SK-N-SH (cell line): ENCODE results near the gene SPDYC. TPM values are rescaled to one million over a fixed set of nuclear protein-coding genes. Genes with fewer than 3 reads are reported as not detected.
"Not testable (repeated sequence)": the region's sequence is repeated elsewhere in the genome, so short reads cannot be mapped to it uniquely, and the experiment has no call there.

Experiments used
- CTCF ChIA-PET: fragments of 300-600, 350-600 bp; formaldehyde crosslinking; extraction: SDS; loops from one replicate; lab custom pipeline; 2021; lab: Yijun Ruan, JAX
- POLR2A ChIA-PET: fragments of 350-600 bp; sonication (Branson Sonifier 250); formaldehyde crosslinking; extraction: SDS; loops from one replicate; lab custom pipeline; 2020; ENCODE audit warnings: antibody characterized with exemption, inconsistent platforms; lab: Yijun Ruan, JAX
- DNase-seq: peaks from one replicate; pipeline ENCODE4 v3.0.0; 2012
- H2AFZ ChIP-seq: fragments of 200-600 bp; sonication (generic); 2 replicates; pipeline ENCODE4 v1.8.1; 2016; ENCODE audit warnings: antibody characterized with exemption, mild to moderate bottlenecking, low read depth
- H3F3A ChIP-seq: fragments of 200-600 bp; sonication (generic); replicated peaks from 2 replicates; pipeline ENCODE3; 2016; ENCODE audit warnings: antibody characterized with exemption, mild to moderate bottlenecking; ENCODE audit not compliant: insufficient read depth
- H3K27ac ChIP-seq, 2 experiments: fragments of 200-500 bp in 1 of 2; fragments of 200-600 bp in 1 of 2; sonication (Bioruptor generic) in 1 of 2; sonication (generic), shearing (Covaris generic) in 1 of 2; 2 replicates each; pipeline versions ENCODE4 v1.5.1 to v1.6.1; 2014 to 2016; ENCODE audit warnings: low read depth in 2 of 2, inconsistent platforms in 1 of 2, low read length in 1 of 2, mild to moderate bottlenecking in 1 of 2, mixed read lengths in 1 of 2
- H3K27me3 ChIP-seq: fragments of 200-600 bp; sonication (generic), shearing (Covaris generic); 2 replicates; pipeline ENCODE4 v1.6.1; 2016; ENCODE audit warnings: mixed run types; ENCODE audit not compliant: insufficient read depth
- H3K36me3 ChIP-seq, 2 experiments: fragments of 200-500 bp in 1 of 2; fragments of 200-600 bp in 1 of 2; sonication (Bioruptor generic) in 1 of 2; sonication (generic) in 1 of 2; replicated peaks in 1 of 2; 2 replicates each; pipeline versions ENCODE3 to v1.5.1; 2014 to 2016; ENCODE audit warnings: low read length in 1 of 2, mild to moderate bottlenecking in 1 of 2; ENCODE audit not compliant: insufficient read depth in 2 of 2, control insufficient read depth in 1 of 2
- H3K4me1 ChIP-seq, 2 experiments: fragments of 200-500 bp in 1 of 2; fragments of 200-600 bp in 1 of 2; sonication (Bioruptor generic) in 1 of 2; sonication (generic), shearing (Covaris generic) in 1 of 2; 2 replicates each; pipeline versions ENCODE4 v1.5.1 to v1.6.1; 2014 to 2016; ENCODE audit warnings: low read depth in 1 of 2, low read length in 1 of 2, mixed run types in 1 of 2; ENCODE audit not compliant: insufficient read depth in 2 of 2, control insufficient read depth in 1 of 2
- H3K4me2 ChIP-seq: fragments of 200-600 bp; sonication (generic), shearing (Covaris generic); 2 replicates; pipeline ENCODE4 v1.6.1; 2017; ENCODE audit warnings: mixed run types
- H3K4me3 ChIP-seq, 2 experiments: fragments of 200-500 bp in 1 of 2; fragments of 200-600 bp in 1 of 2; sonication (Bioruptor generic) in 1 of 2; sonication (generic), shearing (Covaris generic) in 1 of 2; 2 replicates each; pipeline versions ENCODE4 v1.5.1 to v1.8.1; 2014 to 2016; ENCODE audit warnings: low read depth in 2 of 2, inconsistent platforms in 1 of 2, low read length in 1 of 2, mild to moderate bottlenecking in 1 of 2, mixed read lengths in 1 of 2, moderate library complexity in 1 of 2
- H3K79me2 ChIP-seq: fragments of 200-600 bp; sonication (generic); 2 replicates; pipeline ENCODE4 v1.8.1; 2017; ENCODE audit warnings: mild to moderate bottlenecking; ENCODE audit not compliant: insufficient read depth
- H3K9ac ChIP-seq: fragments of 200-600 bp; sonication (generic); 2 replicates; pipeline ENCODE4 v1.6.1; 2017; ENCODE audit warnings: mixed run types
- H3K9me2 ChIP-seq: fragments of 200-600 bp; sonication (generic); 2 replicates; pipeline ENCODE4 v1.6.1; 2017; ENCODE audit warnings: mixed run types
- H3K9me3 ChIP-seq: fragments of 200-600 bp; sonication (generic); 2 replicates; pipeline ENCODE4 v1.6.1; 2017; ENCODE audit warnings: mixed run types, mild to moderate bottlenecking, moderate library complexity
- H4K20me1 ChIP-seq: fragments of 200-600 bp; sonication (generic); 2 replicates; pipeline ENCODE4 v1.6.1; 2017; ENCODE audit warnings: mild to moderate bottlenecking, mixed run types; ENCODE audit not compliant: insufficient read depth
- FOXM1 ChIP-seq: IDR thresholded peaks from 2 replicates; pipeline ENCODE4 v1.4.0; 2012; ENCODE audit warnings: low read depth, mild to moderate bottlenecking
- GABPA ChIP-seq: IDR thresholded peaks from 2 replicates; pipeline ENCODE4 v1.4.0; 2012; ENCODE audit warnings: low read depth, mild to moderate bottlenecking
- GATA2 ChIP-seq: sonication (generic); formaldehyde crosslinking; IDR thresholded peaks from 2 replicates; pipeline ENCODE4 v1.5.0; 2020; ENCODE audit warnings: mild to moderate bottlenecking, missing genetic modification reagents
- RCOR1 ChIP-seq: fragments of 150-350 bp; IDR thresholded peaks from 2 replicates; pipeline ENCODE4 v1.6.1; 2017; ENCODE audit warnings: antibody characterized with exemption, low read length
- RXRA ChIP-seq: IDR thresholded peaks from 2 replicates; pipeline ENCODE4 v1.4.0; 2012; ENCODE audit warnings: low read depth, mild to moderate bottlenecking, borderline replicate concordance
- TCF12 ChIP-seq: IDR thresholded peaks from 2 replicates; pipeline ENCODE4 v1.4.0; 2012
- WGBS: methylation state at CpG from one replicate; pipeline ENCODE4 v1.1.6; 2017; ENCODE audit warnings: low lambda C conversion rate; 5-methylcytosine and 5-hydroxymethylcytosine counted together
- polyA plus RNA-seq, 3 experiments: library from polyadenylated mRNA; depleted of rRNA; stranded (reverse); fragments of >200 nt; gene quantifications; 2 replicates each; pipeline ENCODE4 v1.2.3, GENCODE V29; 2012
- TF ChIP-seq, protein P1 (sequence below): fragments of 150-350 bp; IDR thresholded peaks from 2 replicates; pipeline ENCODE4 v1.6.1; 2016; ENCODE audit warnings: mild to moderate bottlenecking, low read depth, low read length
- TF ChIP-seq, protein P2 (sequence below): IDR thresholded peaks from 2 replicates; pipeline ENCODE4 v1.4.0; 2012; ENCODE audit warnings: low read depth, borderline replicate concordance

SPDYC gene
- polyA plus RNA-seq, 1 of the 3 experiments (the other 2 are of a cell fraction), result not detected

DNA sequence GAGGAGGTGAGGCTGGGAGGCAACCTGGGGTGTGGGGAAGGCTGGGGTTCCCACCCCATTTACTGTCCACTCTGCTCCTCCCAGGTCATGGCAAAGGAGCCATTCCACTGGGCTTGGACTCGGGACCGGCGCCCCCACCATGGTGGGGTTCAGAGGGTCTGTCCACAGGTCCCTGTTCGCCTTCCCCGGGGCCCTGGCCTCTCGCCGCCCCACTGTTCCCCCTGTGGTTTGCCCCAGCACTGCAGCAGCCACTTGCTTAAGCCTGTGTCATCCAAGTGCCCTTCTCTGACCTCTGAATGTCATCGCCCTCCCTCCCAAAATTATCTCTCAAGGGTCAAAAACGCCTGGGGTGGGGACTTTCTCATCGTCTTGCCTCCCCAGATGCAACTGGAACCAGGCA, 2.6 kb downstream of the SPDYC start:
- H3K4me3 ChIP-seq, result no peak overlapping the region
- no peak overlapping the region for H3K4me2 ChIP-seq
- peaks cover 2% of the 10 kb centered on the region for H3F3A ChIP-seq
- no peaks in the 10 kb centered on the region for H3K9me2 ChIP-seq
- H3K9me3 ChIP-seq, result no peaks in the 10 kb centered on the region
- H3K27ac ChIP-seq, result no peak overlapping the region
- H3K9ac ChIP-seq, result no peak overlapping the region
- 76% methylated on average over 7 of the region's 10 CpGs for WGBS
- no peaks in the 10 kb centered on the region for H3K79me2 ChIP-seq
- H3K27me3 ChIP-seq, result no peaks in the 10 kb centered on the region
- no peaks in the 10 kb centered on the region for H3K36me3 ChIP-seq
- ChIA-PET CTCF (interaction anchor here (0.9 to 1.4 kb wide), 4 partner anchors 9 to 62 kb away, joined by 3 to 4 read pairs (median 4); partner anchors contain the start of gene CAPN1), POLR2A (no interaction called here)
- H4K20me1 ChIP-seq, result no peaks in the 10 kb centered on the region
- no peak for DNase-seq
- H3K4me1 ChIP-seq, result no peaks in the 10 kb centered on the region; a peak in 1 of 4 replicates
- H2AFZ ChIP-seq, result no peak overlapping the region
- TF ChIP-seq GABPA (no peak), FOXM1 (no peak), TCF12 (no peak), RXRA (no peak), RCOR1 (no peak), GATA2 (no peak)
- TF ChIP-seq, protein P1, sequence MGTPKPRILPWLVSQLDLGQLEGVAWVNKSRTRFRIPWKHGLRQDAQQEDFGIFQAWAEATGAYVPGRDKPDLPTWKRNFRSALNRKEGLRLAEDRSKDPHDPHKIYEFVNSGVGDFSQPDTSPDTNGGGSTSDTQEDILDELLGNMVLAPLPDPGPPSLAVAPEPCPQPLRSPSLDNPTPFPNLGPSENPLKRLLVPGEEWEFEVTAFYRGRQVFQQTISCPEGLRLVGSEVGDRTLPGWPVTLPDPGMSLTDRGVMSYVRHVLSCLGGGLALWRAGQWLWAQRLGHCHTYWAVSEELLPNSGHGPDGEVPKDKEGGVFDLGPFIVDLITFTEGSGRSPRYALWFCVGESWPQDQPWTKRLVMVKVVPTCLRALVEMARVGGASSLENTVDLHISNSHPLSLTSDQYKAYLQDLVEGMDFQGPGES, result no peak
- TF ChIP-seq, protein P2, sequence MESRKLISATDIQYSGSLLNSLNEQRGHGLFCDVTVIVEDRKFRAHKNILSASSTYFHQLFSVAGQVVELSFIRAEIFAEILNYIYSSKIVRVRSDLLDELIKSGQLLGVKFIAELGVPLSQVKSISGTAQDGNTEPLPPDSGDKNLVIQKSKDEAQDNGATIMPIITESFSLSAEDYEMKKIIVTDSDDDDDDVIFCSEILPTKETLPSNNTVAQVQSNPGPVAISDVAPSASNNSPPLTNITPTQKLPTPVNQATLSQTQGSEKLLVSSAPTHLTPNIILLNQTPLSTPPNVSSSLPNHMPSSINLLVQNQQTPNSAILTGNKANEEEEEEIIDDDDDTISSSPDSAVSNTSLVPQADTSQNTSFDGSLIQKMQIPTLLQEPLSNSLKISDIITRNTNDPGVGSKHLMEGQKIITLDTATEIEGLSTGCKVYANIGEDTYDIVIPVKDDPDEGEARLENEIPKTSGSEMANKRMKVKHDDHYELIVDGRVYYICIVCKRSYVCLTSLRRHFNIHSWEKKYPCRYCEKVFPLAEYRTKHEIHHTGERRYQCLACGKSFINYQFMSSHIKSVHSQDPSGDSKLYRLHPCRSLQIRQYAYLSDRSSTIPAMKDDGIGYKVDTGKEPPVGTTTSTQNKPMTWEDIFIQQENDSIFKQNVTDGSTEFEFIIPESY, result no peak

DNA sequence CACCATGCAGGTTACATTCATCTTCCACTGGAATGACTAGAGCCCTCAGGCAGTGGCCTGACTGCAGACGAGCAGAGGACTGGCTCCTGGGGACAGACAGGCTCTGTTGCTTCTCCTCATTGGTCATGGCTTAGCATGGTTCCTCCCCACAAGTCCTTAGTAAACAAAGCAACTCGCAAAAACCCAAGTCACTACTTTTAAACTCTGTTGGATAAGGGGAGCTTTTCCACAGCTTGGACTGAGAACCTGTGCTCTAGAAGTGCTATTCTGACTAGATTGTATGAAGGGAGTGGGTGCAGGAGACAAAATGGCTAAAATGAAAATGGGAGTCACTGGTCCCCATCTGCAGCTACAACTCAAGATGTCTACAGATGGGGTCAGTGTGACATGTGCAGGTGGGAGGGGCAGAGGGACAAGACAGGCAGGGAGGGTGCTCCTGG, 4.6 kb downstream of the SPDYC start:
- WGBS, result 60% methylated on average over 2 of the region's 2 CpGs
- H3F3A ChIP-seq, H4K20me1 ChIP-seq, H3K4me1 ChIP-seq, H3K79me2 ChIP-seq, H3K36me3 ChIP-seq, H3K4me3 ChIP-seq, POLR2A ChIA-PET, H3K27ac ChIP-seq, DNase-seq, H3K9me2 ChIP-seq, H3K27me3 ChIP-seq, H3K9ac ChIP-seq, CTCF ChIA-PET, H3K4me2 ChIP-seq, H3K9me3 ChIP-seq, H2AFZ ChIP-seq: not testable (repeated sequence)
